Gastroesophageal sphincter (tissue), 3 donors: ENCODE measurements around the gene PRKN.

Experiments used
- POLR2A ChIP-seq, 2 donors: fragments of 450-650 bp; IDR thresholded peaks; one replicate each; pipeline ENCODE4 v1.6.1; 2017; ENCODE audit warnings: antibody characterized with exemption in 2 of 2, mild to moderate bottlenecking in 2 of 2, moderate library complexity in 1 of 2
- TF ChIP-seq, protein P1 (sequence below), 4 experiments: fragments of 200-600 bp in 2 of 4; fragments of 450-650 bp in 2 of 4; sonication (generic) in 1 of 4; IDR thresholded peaks; one replicate each; pipeline ENCODE4 v1.5.1; 2017 to 2019; ENCODE audit warnings: antibody characterized with exemption in 4 of 4, mild to moderate bottlenecking in 2 of 4, moderate library complexity in 2 of 4

DNA sequence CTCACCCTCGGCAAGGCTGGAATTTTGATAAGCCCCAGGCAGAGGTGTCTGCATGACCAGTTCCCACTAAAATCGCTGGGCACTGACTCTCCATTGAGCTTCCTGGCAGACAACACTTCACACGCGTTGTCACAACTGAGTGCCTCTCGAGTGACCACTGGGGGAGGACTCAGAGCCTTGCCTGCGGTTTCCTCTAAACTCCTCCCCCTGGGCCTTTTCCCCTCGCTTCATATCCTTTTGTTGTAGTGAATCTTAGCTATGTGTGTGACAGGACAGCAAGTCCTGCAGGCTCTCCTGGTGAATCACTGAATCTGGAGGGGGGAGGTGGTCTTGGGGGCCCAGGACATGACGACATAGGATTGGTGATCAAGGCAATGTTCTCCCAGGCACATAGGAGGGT is 670.8 kb downstream of the PRKN start:
- TF ChIP-seq, protein P1, sequence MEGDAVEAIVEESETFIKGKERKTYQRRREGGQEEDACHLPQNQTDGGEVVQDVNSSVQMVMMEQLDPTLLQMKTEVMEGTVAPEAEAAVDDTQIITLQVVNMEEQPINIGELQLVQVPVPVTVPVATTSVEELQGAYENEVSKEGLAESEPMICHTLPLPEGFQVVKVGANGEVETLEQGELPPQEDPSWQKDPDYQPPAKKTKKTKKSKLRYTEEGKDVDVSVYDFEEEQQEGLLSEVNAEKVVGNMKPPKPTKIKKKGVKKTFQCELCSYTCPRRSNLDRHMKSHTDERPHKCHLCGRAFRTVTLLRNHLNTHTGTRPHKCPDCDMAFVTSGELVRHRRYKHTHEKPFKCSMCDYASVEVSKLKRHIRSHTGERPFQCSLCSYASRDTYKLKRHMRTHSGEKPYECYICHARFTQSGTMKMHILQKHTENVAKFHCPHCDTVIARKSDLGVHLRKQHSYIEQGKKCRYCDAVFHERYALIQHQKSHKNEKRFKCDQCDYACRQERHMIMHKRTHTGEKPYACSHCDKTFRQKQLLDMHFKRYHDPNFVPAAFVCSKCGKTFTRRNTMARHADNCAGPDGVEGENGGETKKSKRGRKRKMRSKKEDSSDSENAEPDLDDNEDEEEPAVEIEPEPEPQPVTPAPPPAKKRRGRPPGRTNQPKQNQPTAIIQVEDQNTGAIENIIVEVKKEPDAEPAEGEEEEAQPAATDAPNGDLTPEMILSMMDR (IDR thresholded peaks at IDR 0.05), result no peak
- TF ChIP-seq POLR2A (IDR thresholded peaks at IDR 0.05), result no peak
